ENCODE measurements around the gene ARID2. TPM values are rescaled to one million over a fixed set of nuclear protein-coding genes. Genes with fewer than 3 reads are reported as not detected.

ARID2 gene
- total and polyA plus RNA-seq, 9 of the 15 experiments (the other 6 are each of a cell fraction or from before 2014, with no cell fraction given): 13.4 to 41.6 (median 29.4) TPM

DNA sequence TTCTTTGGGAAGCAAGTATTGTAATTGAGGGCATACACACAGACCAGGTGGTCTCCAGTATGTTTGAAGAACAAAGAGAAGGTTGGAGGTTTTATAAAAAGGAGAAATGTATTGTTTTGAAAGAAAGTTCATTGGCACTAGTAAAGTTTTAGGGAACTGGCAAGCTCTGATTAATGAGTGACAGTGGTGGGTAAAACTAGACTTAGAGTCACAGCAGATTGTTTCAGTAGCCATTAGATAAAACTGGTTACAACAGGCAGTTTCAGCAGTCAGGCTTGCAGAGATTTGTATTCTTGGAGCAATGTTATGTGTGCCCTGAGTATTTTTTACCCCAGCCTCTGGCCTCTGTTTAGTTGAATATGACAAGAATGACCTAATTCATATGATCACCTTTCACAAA is 49.1 kb upstream of the ARID2 start:
- no peak for FAIRE-seq

DNA sequence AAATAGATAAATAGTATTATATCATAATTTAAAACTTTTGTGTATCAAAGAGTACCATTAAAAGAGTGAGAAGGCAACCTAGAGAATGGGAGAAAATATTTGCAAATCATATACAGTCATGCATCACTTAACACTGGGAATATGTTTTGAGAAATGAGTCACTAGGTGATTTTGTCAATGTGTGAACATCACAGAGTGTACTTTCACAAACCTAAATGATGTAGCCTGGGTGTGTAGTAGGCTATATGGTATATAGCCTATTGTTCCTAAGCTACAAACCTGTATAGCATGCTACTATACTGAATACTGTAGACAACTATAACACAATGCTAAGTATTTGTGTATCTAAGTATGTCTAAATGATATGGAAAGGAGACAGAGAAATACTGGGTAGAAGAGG is 48.0 kb upstream of the ARID2 start:
- H2AFZ ChIP-seq (ENCODE audit: low read depth, low read length): no peak overlapping the region
- in situ Hi-C loops (cut with MboI) (no loop called here), intact Hi-C loops (cut with micrococcal nuclease) (no loop called here)
- no peak overlapping the region for H3K27ac ChIP-seq (ENCODE audit: extremely low read depth, low read depth, low read length)
- no peaks in the 10 kb centered on the region for H4K20me1 ChIP-seq (replicated peaks; ENCODE audit: control insufficient read depth, insufficient read depth, low read length)
- no TSS peak for BruUV-seq (replicated peaks)
- FAIRE-seq (peak; percentile 35), DNase-seq (ENCODE audit: extremely low read depth in 1 of 4, low spot score in 3 of 4) (no peak), ATAC-seq (no peak)
- H3K9ac ChIP-seq (ENCODE audit: insufficient read depth in 1 of 2, low read depth in 2 of 2, low read length in 2 of 2): no peak overlapping the region
- no peak overlapping the region for H3K4me3 ChIP-seq
- H3K9me3 ChIP-seq (replicated peaks; ENCODE audit: control insufficient read depth, insufficient read depth, low read depth, low read length): no peaks in the 10 kb centered on the region
- CTCF ChIA-PET (ENCODE audit: low intra/inter-chr PET ratio): no interaction called here
- no peak overlapping the region for H3K4me2 ChIP-seq (ENCODE audit: insufficient read depth, low read length)
- no peaks in the 10 kb centered on the region for H3K4me1 ChIP-seq (replicated peaks in 1 of 2; ENCODE audit: control insufficient read depth in 2 of 2, insufficient read depth in 2 of 2, low read length in 2 of 2)
- no peaks in the 10 kb centered on the region for H3K9me1 ChIP-seq (ENCODE audit: control insufficient read depth, insufficient read depth, low read length)
- H3K79me2 ChIP-seq (ENCODE audit: control insufficient read depth, insufficient read depth, low read length): no peaks in the 10 kb centered on the region
- POLR2A ChIA-PET: interaction anchor here (0.6 kb wide), 1 partner anchor 207 kb away, joined by 4 read pairs; no protein-coding TSS in a partner anchor
- no peaks in the 10 kb centered on the region for H3K36me3 ChIP-seq (ENCODE audit: control insufficient read depth, insufficient read depth, low read length)
- H3K27me3 ChIP-seq (ENCODE audit: control insufficient read depth in 2 of 2, insufficient read depth in 2 of 2, low read length in 2 of 2): peaks cover 0 to 13% of the 10 kb centered on the region in 2 experiments; a peak in 2 of 5 replicates
- TF ChIP-seq CBFA2T2 (conservative IDR thresholded peaks at IDR 0.05) (no peak), XRCC4 (IDR thresholded peaks at IDR 0.05; ENCODE audit: extremely low read depth, insufficient read depth, insufficient read length) (no peak), ZNF589 (CRISPR knock-in tag; IDR thresholded peaks at IDR 0.05; ENCODE audit: low read depth) (no peak), CBFA2T3 (IDR thresholded peaks at IDR 0.05) (no peak), OTX1 (CRISPR knock-in tag; IDR thresholded peaks at IDR 0.05) (no peak), NELFE (IDR thresholded peaks at IDR 0.05; ENCODE audit: insufficient read depth, insufficient read length) (no peak), TBL1XR1 (IDR thresholded peaks at IDR 0.05; ENCODE audit: low read length in 2 of 2) (no peak), ZNF785 (CRISPR knock-in tag; IDR thresholded peaks at IDR 0.05) (no peak), ZNF551 (CRISPR knock-in tag; IDR thresholded peaks at IDR 0.05) (no peak), NR2F6 (CRISPR knock-in tag; IDR thresholded peaks at IDR 0.05) (no peak), SMAD3 (CRISPR knock-in tag; conservative IDR thresholded peaks at IDR 0.05) (no peak), ZNF699 (CRISPR knock-in tag; IDR thresholded peaks at IDR 0.05; ENCODE audit: insufficient replicate concordance) (no peak)
- TF ChIP-seq, protein P1, sequence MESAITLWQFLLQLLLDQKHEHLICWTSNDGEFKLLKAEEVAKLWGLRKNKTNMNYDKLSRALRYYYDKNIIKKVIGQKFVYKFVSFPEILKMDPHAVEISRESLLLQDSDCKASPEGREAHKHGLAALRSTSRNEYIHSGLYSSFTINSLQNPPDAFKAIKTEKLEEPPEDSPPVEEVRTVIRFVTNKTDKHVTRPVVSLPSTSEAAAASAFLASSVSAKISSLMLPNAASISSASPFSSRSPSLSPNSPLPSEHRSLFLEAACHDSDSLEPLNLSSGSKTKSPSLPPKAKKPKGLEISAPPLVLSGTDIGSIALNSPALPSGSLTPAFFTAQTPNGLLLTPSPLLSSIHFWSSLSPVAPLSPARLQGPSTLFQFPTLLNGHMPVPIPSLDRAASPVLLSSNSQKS (CRISPR knock-in tag; IDR thresholded peaks at IDR 0.05): no peak

More for the DNA sequence above, 49.1 kb upstream of the ARID2 start:
- Histone ChIP-seq H3K9me3 (replicated peaks; ENCODE audit: control insufficient read depth, insufficient read depth, low read depth, low read length) (no peaks in the 10 kb centered on the region), H3K79me2 (ENCODE audit: control insufficient read depth, insufficient read depth, low read length) (no peaks in the 10 kb centered on the region), H3K27ac (ENCODE audit: extremely low read depth, low read depth, low read length) (no peak overlapping the region), H3K36me3 (ENCODE audit: control insufficient read depth, insufficient read depth, low read length) (no peaks in the 10 kb centered on the region), H2AFZ (ENCODE audit: low read depth, low read length) (no peak overlapping the region), H3K4me2 (ENCODE audit: insufficient read depth, low read length) (no peak overlapping the region), H3K9ac (ENCODE audit: insufficient read depth in 1 of 2, low read depth in 2 of 2, low read length in 2 of 2) (no peak overlapping the region), H3K4me3 (no peak overlapping the region), H4K20me1 (replicated peaks; ENCODE audit: control insufficient read depth, insufficient read depth, low read length) (no peaks in the 10 kb centered on the region), H3K9me1 (ENCODE audit: control insufficient read depth, insufficient read depth, low read length) (no peaks in the 10 kb centered on the region), H3K4me1 (replicated peaks in 1 of 2; ENCODE audit: control insufficient read depth in 2 of 2, insufficient read depth in 2 of 2, low read length in 2 of 2) (no peaks in the 10 kb centered on the region), H3K27me3 (ENCODE audit: control insufficient read depth in 2 of 2, insufficient read depth in 2 of 2, low read length in 2 of 2) (peaks cover 0 to 13% of the 10 kb centered on the region in 2 experiments; a peak in 2 of 5 replicates)
- in situ Hi-C loops (cut with MboI) (no loop called here), intact Hi-C loops (cut with micrococcal nuclease) (no loop called here)
- CTCF ChIA-PET (ENCODE audit: low intra/inter-chr PET ratio): no interaction called here
- BruUV-seq (replicated peaks): no TSS peak
- DNase-seq (ENCODE audit: extremely low read depth in 1 of 4, low spot score in 3 of 4) (no peak), ATAC-seq (no peak)
- POLR2A ChIA-PET: no interaction called here
- TF ChIP-seq, protein P2, sequence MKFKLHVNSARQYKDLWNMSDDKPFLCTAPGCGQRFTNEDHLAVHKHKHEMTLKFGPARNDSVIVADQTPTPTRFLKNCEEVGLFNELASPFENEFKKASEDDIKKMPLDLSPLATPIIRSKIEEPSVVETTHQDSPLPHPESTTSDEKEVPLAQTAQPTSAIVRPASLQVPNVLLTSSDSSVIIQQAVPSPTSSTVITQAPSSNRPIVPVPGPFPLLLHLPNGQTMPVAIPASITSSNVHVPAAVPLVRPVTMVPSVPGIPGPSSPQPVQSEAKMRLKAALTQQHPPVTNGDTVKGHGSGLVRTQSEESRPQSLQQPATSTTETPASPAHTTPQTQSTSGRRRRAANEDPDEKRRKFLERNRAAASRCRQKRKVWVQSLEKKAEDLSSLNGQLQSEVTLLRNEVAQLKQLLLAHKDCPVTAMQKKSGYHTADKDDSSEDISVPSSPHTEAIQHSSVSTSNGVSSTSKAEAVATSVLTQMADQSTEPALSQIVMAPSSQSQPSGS (CRISPR knock-in tag; IDR thresholded peaks at IDR 0.05): no peak
- TF ChIP-seq, protein P3, sequence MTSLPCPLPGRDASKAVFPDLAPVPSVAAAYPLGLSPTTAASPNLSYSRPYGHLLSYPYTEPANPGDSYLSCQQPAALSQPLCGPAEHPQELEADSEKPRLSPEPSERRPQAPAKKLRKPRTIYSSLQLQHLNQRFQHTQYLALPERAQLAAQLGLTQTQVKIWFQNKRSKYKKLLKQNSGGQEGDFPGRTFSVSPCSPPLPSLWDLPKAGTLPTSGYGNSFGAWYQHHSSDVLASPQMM (CRISPR knock-in tag; IDR thresholded peaks at IDR 0.05): no peak
- TF ChIP-seq CBFB (CRISPR knock-in tag; IDR thresholded peaks at IDR 0.05) (no peak), TOE1 (IDR thresholded peaks at IDR 0.05; ENCODE audit: borderline replicate concordance) (no peak), TOE1 (CRISPR knock-in tag; IDR thresholded peaks at IDR 0.05; ENCODE audit: borderline replicate concordance, low read depth) (no peak)
